GM21367 (cell line): ENCODE results near the gene KRT38.
"Not testable (repeated sequence)": the region's sequence is repeated elsewhere in the genome, so short reads cannot be mapped to it uniquely, and the experiment has no call there.

Experiments used
- ATAC-seq: cut with Tn5 transposase; IDR thresholded peaks from one replicate; pipeline ENCODE4 v1.9.1; 2021; ENCODE audit not compliant: unreplicated experiment

Gene KRT38

DNA sequence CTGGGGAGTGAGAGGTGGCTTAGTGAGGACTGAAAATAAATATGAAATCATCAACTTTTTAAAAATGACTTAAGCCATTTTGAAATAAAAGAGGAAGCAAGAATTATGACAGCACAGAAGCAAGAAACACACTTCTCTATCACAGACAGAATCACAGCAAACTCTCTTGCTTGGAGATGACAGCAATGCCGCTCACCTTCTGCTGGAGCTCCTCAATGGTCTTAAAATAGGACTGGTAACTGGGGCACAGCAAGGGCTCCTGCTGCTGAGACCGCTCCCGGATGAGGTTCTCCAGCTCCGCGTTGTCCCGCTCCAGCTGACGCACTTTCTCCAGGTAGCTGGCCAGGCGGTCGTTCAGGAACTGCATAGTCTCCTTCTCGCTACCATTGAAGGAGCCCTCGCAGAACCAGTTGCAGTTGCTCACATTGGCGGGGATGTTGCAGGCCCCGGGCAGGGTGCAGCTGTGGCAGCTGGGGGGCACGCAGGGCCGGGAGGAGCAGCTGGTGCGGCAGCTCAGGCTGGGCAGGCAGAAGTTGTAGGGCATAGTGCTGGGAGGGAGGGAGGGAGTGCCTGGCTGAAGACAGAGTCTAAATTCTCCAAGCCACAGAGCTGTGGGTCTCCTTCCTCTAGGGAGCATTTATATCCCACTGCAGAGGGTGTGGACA, 43.7 kb downstream of the KRT38 start, which contains the start of gene KRT31:
TSS of gene KRT31 (minus strand) at position 613 of the 665 bp plus-strand sequence. CDS start at position 544, 69 bp downstream.
- no peak for ATAC-seq

GRCh38 chr17:41396340-41396739, 44.4 kb downstream of the KRT38 start:
- ATAC-seq, result no peak

GRCh38 chr17:41395611-41396010, 45.2 kb downstream of the KRT38 start:
- ATAC-seq, result no peak

- not testable (repeated sequence) for ATAC-seq
Observed at GRCh38 chr17:41395044-41395443, 45.7 kb downstream of the KRT38 start.

- ATAC-seq, result no peak
Observed at GRCh38 chr17:41394254-41394996, 46.4 kb downstream of the KRT38 start.

DNA sequence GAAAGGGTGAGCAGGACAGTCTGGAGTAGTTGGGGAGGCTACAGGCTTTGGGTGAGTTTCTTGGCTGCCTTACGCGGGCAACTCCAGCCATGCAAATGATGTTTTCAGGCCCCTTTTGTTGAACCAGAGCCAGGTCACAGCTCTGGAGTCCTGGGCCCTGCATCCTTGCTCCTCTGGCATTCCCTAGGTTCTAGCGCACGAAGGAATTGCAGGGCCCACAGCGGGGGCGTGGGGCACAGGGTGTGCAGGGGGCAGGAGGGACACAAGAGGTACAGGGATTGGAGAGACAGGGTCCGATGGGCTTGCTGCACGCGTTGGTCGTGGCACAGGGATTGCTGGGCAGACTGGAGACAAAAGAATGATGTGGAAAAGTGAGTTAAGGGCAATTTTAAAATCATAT, 47.0 kb downstream of the KRT38 start:
- ATAC-seq, result no peak

GRCh38 chr17:41393294-41393693, 47.5 kb downstream of the KRT38 start:
- ATAC-seq, result no peak

DNA sequence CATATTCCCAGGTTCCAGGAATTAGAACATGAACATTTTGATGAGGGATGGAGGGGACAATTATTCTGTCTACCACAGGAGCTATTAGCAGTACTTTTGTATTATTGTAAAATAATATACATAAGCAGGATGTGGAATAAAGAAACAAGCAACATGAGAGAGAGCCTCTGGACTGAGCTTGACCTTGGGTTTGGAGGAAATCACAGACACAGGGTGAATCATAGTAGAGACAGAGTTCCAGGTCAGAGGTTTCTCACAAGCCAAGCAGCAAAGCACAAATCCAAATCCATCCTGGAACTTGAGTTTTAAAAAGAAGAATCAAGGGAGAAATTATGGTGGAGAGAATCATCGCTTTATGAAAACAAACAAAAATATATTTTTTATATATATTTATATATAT, 48.5 kb downstream of the KRT38 start:
- no peak for ATAC-seq

- no peak for ATAC-seq
Observed at GRCh38 chr17:41391535-41391934, 49.2 kb downstream of the KRT38 start.

DNA sequence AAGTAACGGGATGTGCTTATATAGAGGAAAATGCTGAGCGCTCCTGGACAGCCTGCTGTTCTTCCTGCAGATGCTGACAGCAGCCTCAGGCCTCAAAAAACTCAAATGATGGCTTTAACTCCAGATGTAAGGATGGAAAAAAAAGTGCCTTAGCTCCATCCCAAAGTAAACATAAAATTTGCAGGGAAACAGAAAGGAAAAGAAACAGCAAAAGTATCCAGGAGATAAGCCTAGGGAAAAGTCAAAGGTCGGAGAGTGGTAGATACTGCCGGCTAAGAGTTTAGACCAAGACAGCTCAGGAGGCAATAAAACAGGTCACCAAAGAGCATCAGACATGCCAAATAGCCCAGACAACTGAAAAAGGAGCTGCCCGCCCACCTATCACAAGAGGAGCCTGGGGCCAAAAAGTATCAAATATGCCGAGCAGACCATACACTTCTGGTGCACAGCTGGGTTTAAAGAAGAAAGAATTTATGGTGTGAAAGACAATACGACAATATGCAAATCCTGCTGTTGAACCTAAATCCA, 50.3 kb downstream of the KRT38 start:
- no peak for ATAC-seq

GRCh38 chr17:41387670-41388069, 53.1 kb downstream of the KRT38 start:
- no peak for ATAC-seq

- ATAC-seq, result no peak
Observed at GRCh38 chr17:41386227-41386626, 54.6 kb downstream of the KRT38 start.
